Measurements from ENCODE around the gene ANO10. TPM values are rescaled to one million over a fixed set of nuclear protein-coding genes. Genes with fewer than 3 reads are reported as not detected.

The ANO10 gene
- total RNA-seq, 2 experiments from 2014 or later = 6.3 to 8.9 TPM

DNA sequence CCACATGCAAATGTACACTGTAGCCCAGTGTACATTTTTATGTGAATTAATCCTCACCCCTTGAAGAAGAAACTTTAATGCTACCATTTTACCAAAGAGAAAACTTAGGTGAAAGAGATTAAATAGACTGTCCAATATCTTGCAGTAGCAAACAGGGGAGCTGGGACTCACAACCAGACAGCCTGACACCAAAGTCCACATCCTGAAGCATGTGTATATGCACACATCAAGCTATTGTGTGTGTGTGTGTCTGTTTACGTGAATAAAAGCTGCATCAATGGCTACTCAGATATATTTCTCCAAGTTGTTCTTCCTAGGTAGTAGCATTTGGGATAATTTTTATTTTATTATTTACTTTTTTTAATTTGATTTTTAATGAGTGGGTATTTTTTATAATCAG, 6.7 kb downstream of the ANO10 start:
- Mint-ChIP-seq H3K36me3 (ENCODE audit: low read depth) (no peaks in the 10 kb centered on the region), H3K4me1 (ENCODE audit: low read depth) (no peaks in the 10 kb centered on the region), H3K27me3 (no peaks in the 10 kb centered on the region), H3K27ac (no peak overlapping the region), H3K4me3 (no peak overlapping the region), H3K9me3 (no peaks in the 10 kb centered on the region)
- ChIA-PET POLR2A (no interaction called here), CTCF (no interaction called here)
- ATAC-seq = no peak
- DNase-seq = no peak
- TF ChIP-seq CTCF (IDR thresholded peaks at IDR 0.05) = no peak
- intact Hi-C loops (cut with micrococcal nuclease) = no loop called here

GRCh38 chr3:43613976-43614375, 7.8 kb downstream of the ANO10 start:
- TF ChIP-seq CTCF (IDR thresholded peaks at IDR 0.05) = no peak
- intact Hi-C loops (cut with micrococcal nuclease) = no loop called here
- Mint-ChIP-seq H3K36me3 (ENCODE audit: low read depth) (no peaks in the 10 kb centered on the region), H3K4me1 (ENCODE audit: low read depth) (peaks cover 2% of the 10 kb centered on the region), H3K9me3 (no peaks in the 10 kb centered on the region), H3K27me3 (no peaks in the 10 kb centered on the region), H3K4me3 (no peak overlapping the region), H3K27ac (no peak overlapping the region)
- DNase-seq = no peak
- ATAC-seq = no peak
- POLR2A ChIA-PET = interaction anchor here (0.6 kb wide), 1 partner anchor 517 kb away, joined by 3 read pairs; no protein-coding TSS in a partner anchor
- CTCF ChIA-PET = no interaction called here

DNA sequence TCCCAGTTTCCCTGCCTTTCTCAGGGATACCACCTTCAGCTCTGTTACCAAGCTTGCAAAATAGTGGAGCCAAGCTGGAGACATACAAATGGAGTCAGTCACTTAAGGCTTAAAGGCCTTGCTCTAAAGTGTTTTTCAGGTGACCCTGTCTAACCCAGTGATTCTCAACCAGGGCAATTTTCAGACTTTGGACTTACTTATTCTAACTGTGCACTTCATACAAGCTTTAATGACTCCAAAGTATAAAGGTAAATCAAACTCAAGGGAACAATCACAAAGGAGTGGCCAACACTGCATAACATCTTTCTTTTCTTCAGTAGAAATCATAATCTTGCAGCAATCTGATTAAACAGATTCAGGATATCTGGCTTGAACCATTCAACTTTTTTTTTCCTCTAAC, 9.4 kb downstream of the ANO10 start:
- H3K9me3 Mint-ChIP-seq = no peaks in the 10 kb centered on the region
- intact Hi-C loops (cut with micrococcal nuclease) = no loop called here
- H3K4me3 Mint-ChIP-seq = no peak overlapping the region
- H3K27ac Mint-ChIP-seq = no peak overlapping the region
- H3K4me1 Mint-ChIP-seq (ENCODE audit: low read depth) = peaks cover 2% of the 10 kb centered on the region
- ChIA-PET POLR2A (no interaction called here), CTCF (no interaction called here)
- H3K27me3 Mint-ChIP-seq = no peaks in the 10 kb centered on the region
- ATAC-seq = no peak
- no peak for DNase-seq
- no peak for TF ChIP-seq CTCF (IDR thresholded peaks at IDR 0.05)
- no peaks in the 10 kb centered on the region for H3K36me3 Mint-ChIP-seq (ENCODE audit: low read depth)

DNA sequence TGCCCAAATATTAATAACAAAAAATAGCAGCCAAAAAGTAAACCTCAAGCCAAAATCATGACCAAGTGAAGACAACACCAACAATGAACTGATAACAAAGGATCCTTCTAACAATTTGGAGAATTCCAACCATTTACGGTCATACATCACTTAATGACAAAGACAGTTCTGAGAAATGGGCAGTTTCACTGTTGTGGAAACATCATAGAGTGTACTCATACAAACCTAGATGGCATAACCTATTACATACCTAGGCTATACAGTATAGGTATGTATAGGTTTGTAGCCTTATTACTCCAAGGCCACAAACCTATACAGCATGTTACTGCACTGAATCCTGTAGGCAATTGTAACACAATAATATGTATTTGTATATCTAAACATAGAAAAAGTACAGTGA, 12.4 kb downstream of the ANO10 start:
- ATAC-seq (no peak), DNase-seq (no peak)
- intact Hi-C loops (cut with micrococcal nuclease) = no loop called here
- Mint-ChIP-seq H3K4me1 (ENCODE audit: low read depth) (peaks cover 2% of the 10 kb centered on the region), H3K9me3 (no peaks in the 10 kb centered on the region), H3K27ac (no peak overlapping the region), H3K4me3 (no peak overlapping the region), H3K36me3 (ENCODE audit: low read depth) (peaks cover 2% of the 10 kb centered on the region), H3K27me3 (no peaks in the 10 kb centered on the region)
- ChIA-PET CTCF (no interaction called here), POLR2A (interaction anchor here (1.1 kb wide), 1 partner anchor 60 kb away, joined by 5 read pairs; no protein-coding TSS in a partner anchor)
- no peak for TF ChIP-seq CTCF (IDR thresholded peaks at IDR 0.05)

DNA sequence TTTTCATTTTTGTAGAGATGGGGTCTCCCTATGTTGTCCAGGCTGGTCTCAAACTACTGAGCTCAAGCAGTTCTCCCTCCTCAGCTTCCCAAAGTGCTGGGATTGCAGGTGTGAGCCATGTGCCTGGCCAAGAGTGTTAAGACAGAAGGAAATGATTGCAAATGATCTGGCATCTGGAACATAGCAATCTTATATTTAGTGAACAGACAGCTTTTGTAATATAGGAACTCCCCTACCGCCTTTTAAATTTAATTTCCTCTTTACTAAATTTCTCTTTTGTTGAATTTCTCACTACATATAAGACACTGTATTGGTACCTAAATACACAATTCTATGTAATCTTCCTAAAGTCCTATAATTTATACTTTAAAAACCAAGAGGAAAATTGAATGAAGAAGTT, 13.1 kb downstream of the ANO10 start:
- ChIA-PET CTCF (no interaction called here), POLR2A (interaction anchor here (1.1 kb wide), 1 partner anchor 59 kb away, joined by 5 read pairs; no protein-coding TSS in a partner anchor)
- no peak for TF ChIP-seq CTCF (IDR thresholded peaks at IDR 0.05)
- no peaks in the 10 kb centered on the region for H3K9me3 Mint-ChIP-seq
- H3K4me1 Mint-ChIP-seq (ENCODE audit: low read depth) = peaks cover 2% of the 10 kb centered on the region
- DNase-seq (no peak), ATAC-seq (no peak)
- H3K36me3 Mint-ChIP-seq (ENCODE audit: low read depth) = peaks cover 6% of the 10 kb centered on the region
- no peaks in the 10 kb centered on the region for H3K27me3 Mint-ChIP-seq
- intact Hi-C loops (cut with micrococcal nuclease) = no loop called here
- no peak overlapping the region for H3K27ac Mint-ChIP-seq
- no peak overlapping the region for H3K4me3 Mint-ChIP-seq

All from activated CD8-positive, alpha-beta T cell treated with anti-CD3 and anti-CD28 coated beads for 36 hours (primary cell).